Measurements from ENCODE around the gene SLC28A1. TPM values are rescaled to one million over a fixed set of nuclear protein-coding genes. Genes with fewer than 3 reads are reported as not detected.

The SLC28A1 gene
- total and polyA plus RNA-seq, 2 of the 4 experiments (the other 2 are of a cell fraction) = not detected

GRCh38 chr15:84890670-84891162, 6.3 kb downstream of the SLC28A1 start:
- BruUV-seq (replicated peaks) = no TSS peak
- Histone ChIP-seq H2AK9ac (replicated peaks; ENCODE audit: low read depth, low read length, poor library complexity) (peak overlapping the region; percentile 26), H3K4me1 (ENCODE audit: control insufficient read depth, insufficient read depth, low read length) (no peaks in the 10 kb centered on the region), H4K8ac (ENCODE audit: low read depth in 2 of 2, low read length in 2 of 2) (no peak overlapping the region), H3K27me3 (ENCODE audit: control insufficient read depth, insufficient read depth, low read length) (peaks cover 38% of the 10 kb centered on the region), H3K4me2 (ENCODE audit: low read depth, low read length) (no peak overlapping the region), H4K5ac (ENCODE audit: low read depth, low read length) (no peak overlapping the region), H2BK20ac (ENCODE audit: low read depth, low read length) (no peak overlapping the region), H3K18ac (ENCODE audit: low read depth, low read length) (no peak overlapping the region), H3K4ac (ENCODE audit: low read depth, low read length) (no peak overlapping the region), H3K23ac (ENCODE audit: low read depth, low read length) (no peak overlapping the region), H3K9me1 (ENCODE audit: insufficient read depth, low read length) (no peaks in the 10 kb centered on the region), H4K20me1 (ENCODE audit: insufficient read depth, low read length) (no peaks in the 10 kb centered on the region), H2AFZ (replicated peaks; ENCODE audit: low read length, poor library complexity) (no peak overlapping the region), H3K79me1 (ENCODE audit: low read depth in 1 of 2, low read length in 2 of 2) (no peaks in the 10 kb centered on the region), H4K91ac (ENCODE audit: insufficient read depth, low read depth, low read length) (no peak overlapping the region), H3K27ac (ENCODE audit: insufficient read depth, low read length) (no peak overlapping the region), H3K4me3 (ENCODE audit: insufficient read depth, low read depth, low read length) (no peak overlapping the region), H3K56ac (ENCODE audit: extremely low read depth, insufficient read depth, low read length) (no peak overlapping the region), H2BK15ac (ENCODE audit: low read depth, low read length) (no peak overlapping the region), H3K9me3 (ENCODE audit: control insufficient read depth, insufficient read depth, low read length) (no peaks in the 10 kb centered on the region), H2BK120ac (ENCODE audit: low read depth, low read length) (no peak overlapping the region), H3K14ac (replicated peaks; ENCODE audit: low read depth, low read length) (no peak overlapping the region; the same call in 1 of the 2 replicates), H3K36me3 (ENCODE audit: control insufficient read depth, insufficient read depth, low read length) (no peaks in the 10 kb centered on the region), H2BK5ac (ENCODE audit: low read depth, low read length, poor library complexity, severe bottlenecking) (no peak overlapping the region), H2AK5ac (ENCODE audit: low read depth, low read length) (no peak overlapping the region), H3K9ac (ENCODE audit: low read depth, low read length) (no peak overlapping the region)
- whole genome bisulfite sequencing, 2 experiments (ENCODE audit: extremely low coverage in 2 of 2, insufficient read length in 1 of 2) = 87% methylated on average over 5 of the region's 5 CpGs; no CpG with 5 or more reads in 1 of the 2 experiments
- intact Hi-C loops (cut with micrococcal nuclease) = no loop called here
- dilution Hi-C loops (cut with HindIII; ENCODE audit: low sequenced_read_pairs, unreplicated experiment) = no loop called here
- DNase-seq (no peak), ATAC-seq (ENCODE audit: low read depth) (no peak)
- POLR2A ChIA-PET (ENCODE audit: unreplicated experiment) = no interaction called here
- CTCF ChIA-PET = no interaction called here
- in situ Hi-C loops (cut with MboI; ENCODE audit: low sequenced_read_pairs) = no loop called here
- TF ChIP-seq SMC3 (IDR thresholded peaks at IDR 0.05; ENCODE audit: low read depth, low read length) (no peak), CEBPB (IDR thresholded peaks at IDR 0.05; ENCODE audit: low read depth, low read length) (no peak), NFE2L2 (IDR thresholded peaks at IDR 0.05; ENCODE audit: low read depth, low read length) (no peak), MXI1 (IDR thresholded peaks at IDR 0.05; ENCODE audit: borderline replicate concordance, low read depth, low read length) (no peak), POLR2A (IDR thresholded peaks at IDR 0.05; ENCODE audit: low read depth, low read length) (no peak), CTCF (conservative IDR thresholded peaks at IDR 0.05; ENCODE audit: low read depth, low read length) (no peak), RCOR1 (IDR thresholded peaks at IDR 0.05; ENCODE audit: insufficient replicate concordance, low read length) (no peak)
